Measurements from ENCODE around the gene ASB18. TPM values are rescaled to one million over a fixed set of nuclear protein-coding genes. Genes with fewer than 3 reads are reported as not detected.

Gene ASB18
- total and polyA plus RNA-seq, 2 experiments from 2014 or later: not detected

GRCh38 chr2:236169151-236169721, 95.0 kb downstream of the ASB18 start:
- H3K36me3 Mint-ChIP-seq (ENCODE audit: low read depth): peaks cover 17% of the 10 kb centered on the region
- DNase-seq (ENCODE audit: low spot score) (peak; percentile 68), ATAC-seq (peak; percentile 2; the same call in 1 of the 3 replicates)
- Histone ChIP-seq H3K4me3 (peak overlapping the region; percentile 69), H3K4me2 (peak overlapping the region; percentile 73), H3K27me3 (ENCODE audit: insufficient read depth) (peaks cover 100% of the 10 kb centered on the region), H3K27ac (ENCODE audit: low read depth) (no peak overlapping the region), H3K4me1 (ENCODE audit: insufficient read depth) (peaks cover 71% of the 10 kb centered on the region), H2AFZ (no peak overlapping the region), H3K36me3 (ENCODE audit: insufficient read depth) (no peaks in the 10 kb centered on the region), H3K9me2 (ENCODE audit: insufficient read depth) (no peaks in the 10 kb centered on the region), H3F3A (replicated peaks; ENCODE audit: low read depth) (peaks cover 48% of the 10 kb centered on the region), H4K20me1 (replicated peaks; ENCODE audit: insufficient read depth) (peaks cover 27% of the 10 kb centered on the region), H3K79me2 (replicated peaks; ENCODE audit: insufficient read depth) (no peaks in the 10 kb centered on the region)
- 0 out of 3 replicates have a peak, but pooled peaks cover 2% of the 10 kb centered on the region for H3K9me3 Mint-ChIP-seq
- peaks cover 88% of the 10 kb centered on the region for H3K27me3 Mint-ChIP-seq (ENCODE audit: insufficient read depth, low read depth, poor library complexity)
- peak overlapping the region; percentile 61 for H3K4me3 Mint-ChIP-seq
- peaks cover 60% of the 10 kb centered on the region for H3K4me1 Mint-ChIP-seq
- TF ChIP-seq ZNF114 (CRISPR knock-in tag; IDR thresholded peaks at IDR 0.05) (no peak), CTCF (conservative IDR thresholded peaks at IDR 0.05; ENCODE audit: low read depth in 2 of 2) (no peak), NANOG (IDR thresholded peaks at IDR 0.05; ENCODE audit: borderline replicate concordance) (no peak), EZH2 (IDR thresholded peaks at IDR 0.05; ENCODE audit: low read depth, unreplicated experiment) (peak; percentile 88), POLR2AphosphoS5 (IDR thresholded peaks at IDR 0.05; ENCODE audit: low read depth) (no peak), REST (IDR thresholded peaks at IDR 0.05; ENCODE audit: unreplicated experiment) (no peak), EZH2phosphoT487 (IDR thresholded peaks at IDR 0.05; ENCODE audit: unreplicated experiment) (peak; percentile 77), ZNF331 (CRISPR knock-in tag; IDR thresholded peaks at IDR 0.05; ENCODE audit: low read depth) (no peak), ZNF462 (CRISPR knock-in tag; IDR thresholded peaks at IDR 0.05) (no peak), ETS1 (IDR thresholded peaks at IDR 0.05) (no peak), STAT1 (IDR thresholded peaks at IDR 0.05; ENCODE audit: unreplicated experiment) (no peak), JUNB (IDR thresholded peaks at IDR 0.05; ENCODE audit: unreplicated experiment) (no peak), CREB1 (CRISPR knock-in tag; IDR thresholded peaks at IDR 0.05; ENCODE audit: low read depth) (no peak)
- no peak overlapping the region for H3K27ac Mint-ChIP-seq

Measured in GM23338 (cell line).